RWPE2 (cell line): ENCODE measurements around the gene ASCC2.

Source experiments
- ATAC-seq: fragments of 200-7000 bp; cut with Tn5 transposase; 3 replicates; pipeline ENCODE4 v1.9.1; 2021; ENCODE audit warnings: low read depth
- DNase-seq: peaks from one replicate; pipeline ENCODE4 v3.0.0-alpha.2; 2020; ENCODE audit warnings: low spot score
- H3K27ac ChIP-seq: fragments of 450-650 bp; 2 replicates; pipeline ENCODE4 v1.5.1; 2017; ENCODE audit warnings: mild to moderate bottlenecking; ENCODE audit not compliant: poor library complexity, severe bottlenecking
- H3K27me3 ChIP-seq: fragments of 250-450 bp; sonication (Bioruptor Pico); 2 replicates; pipeline ENCODE4 v1.5.1; 2021; ENCODE audit warnings: mild to moderate bottlenecking, moderate library complexity; ENCODE audit not compliant: insufficient read depth, poor library complexity, severe bottlenecking
- H3K36me3 ChIP-seq: fragments of 250-450 bp; sonication (Bioruptor Pico); 2 replicates; pipeline ENCODE4 v1.5.1; 2020; ENCODE audit warnings: low read depth, mild to moderate bottlenecking, moderate library complexity
- H3K4me1 ChIP-seq: fragments of 250-450 bp; sonication (Bioruptor Pico); 2 replicates; pipeline ENCODE4 v1.5.1; 2021; ENCODE audit warnings: mild to moderate bottlenecking, moderate library complexity; ENCODE audit not compliant: insufficient read depth, poor library complexity, severe bottlenecking
- H3K4me3 ChIP-seq: fragments of 250-450 bp; sonication (Bioruptor Pico); 2 replicates; pipeline ENCODE4 v1.5.1; 2021; ENCODE audit warnings: mild to moderate bottlenecking, moderate library complexity; ENCODE audit not compliant: severe bottlenecking
- H3K9me3 ChIP-seq: fragments of 250-450 bp; sonication (Bioruptor Pico); 2 replicates; pipeline ENCODE4 v1.5.1; 2021; ENCODE audit warnings: mild to moderate bottlenecking, moderate library complexity; ENCODE audit not compliant: severe bottlenecking
- CTCF ChIP-seq: fragments of 450-650 bp; IDR thresholded peaks from one replicate; pipeline ENCODE4 v1.5.1; 2017; ENCODE audit warnings: mild to moderate bottlenecking, moderate library complexity; ENCODE audit not compliant: poor library complexity, severe bottlenecking

Gene ASCC2

GRCh38 chr22:29780748-29781676, 57.1 kb downstream of the ASCC2 start:
- no peak overlapping the region for H3K4me3 ChIP-seq

DNA sequence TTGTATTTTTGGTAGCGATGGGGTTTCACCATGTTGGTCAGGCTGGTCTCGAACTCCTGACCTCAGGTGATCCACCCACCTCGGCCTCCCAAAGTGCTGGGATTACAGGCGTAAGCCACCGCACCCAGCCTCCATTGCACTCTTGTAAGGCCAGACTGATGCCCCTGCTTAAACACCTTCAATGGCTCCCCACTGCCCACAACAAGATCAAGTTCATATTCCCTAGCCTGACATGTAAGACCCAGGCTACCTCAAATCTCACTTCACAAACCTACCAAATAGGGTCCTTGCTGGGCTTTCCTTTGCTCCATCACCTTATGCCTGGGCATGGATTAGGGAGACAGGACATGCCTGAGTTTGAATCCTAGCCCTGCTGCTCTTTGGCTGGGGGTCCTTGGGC, 57.9 kb downstream of the ASCC2 start:
- no peak overlapping the region for H3K4me3 ChIP-seq
- H3K9me3 ChIP-seq: no peaks in the 10 kb centered on the region
- ATAC-seq (no peak), DNase-seq (no peak)
- no peak for TF ChIP-seq CTCF
- no peaks in the 10 kb centered on the region for H3K36me3 ChIP-seq
- no peaks in the 10 kb centered on the region for H3K27me3 ChIP-seq
- peak overlapping the region; percentile 89 for H3K27ac ChIP-seq
- peaks cover 34% of the 10 kb centered on the region for H3K4me1 ChIP-seq

More at GRCh38 chr22:29780748-29781676, 57.1 kb downstream of the ASCC2 start:
- no peaks in the 10 kb centered on the region for H3K27me3 ChIP-seq
- no peaks in the 10 kb centered on the region for H3K9me3 ChIP-seq
- no peak for DNase-seq
- H3K36me3 ChIP-seq: no peaks in the 10 kb centered on the region
- no peak for TF ChIP-seq CTCF
- H3K27ac ChIP-seq: peak overlapping the region; percentile 89
- ATAC-seq: peak; percentile 93
- peaks cover 34% of the 10 kb centered on the region for H3K4me1 ChIP-seq

- Histone ChIP-seq H3K9me3 (no peaks in the 10 kb centered on the region), H3K4me3 (no peak overlapping the region), H3K36me3 (peaks cover 23% of the 10 kb centered on the region), H3K4me1 (peaks cover 6% of the 10 kb centered on the region), H3K27me3 (no peaks in the 10 kb centered on the region), H3K27ac (peak overlapping the region; percentile 71)
- ATAC-seq: peak; percentile 98
- peak; percentile 73 for DNase-seq
- no peak for TF ChIP-seq CTCF
Measured at GRCh38 chr22:29773233-29773632, 64.8 kb downstream of the ASCC2 start.

DNA sequence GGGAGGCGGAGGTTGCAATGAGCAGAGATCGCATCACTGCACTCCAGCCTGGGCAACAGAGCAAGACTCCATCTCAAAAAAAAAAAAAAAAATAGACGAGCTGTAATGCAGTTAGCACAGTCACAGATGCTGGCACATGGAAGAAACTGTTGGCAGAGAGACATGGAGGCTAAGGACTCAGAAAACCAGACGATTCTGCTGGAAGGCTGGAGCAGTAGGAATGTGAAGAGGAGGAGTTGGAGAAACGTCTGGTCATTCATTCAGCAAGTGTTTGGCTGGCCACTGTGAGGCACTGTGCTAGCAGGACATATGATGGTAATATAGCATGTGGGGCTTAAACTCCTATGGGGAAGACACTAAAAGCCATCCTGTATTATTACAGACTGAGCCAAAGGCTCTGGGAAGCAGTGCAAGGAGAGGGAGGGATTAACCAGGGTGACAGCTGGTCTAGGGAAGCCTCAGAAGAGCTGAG, 65.9 kb downstream of the ASCC2 start:
- Histone ChIP-seq H3K4me3 (no peak overlapping the region), H3K9me3 (no peaks in the 10 kb centered on the region), H3K36me3 (peaks cover 23% of the 10 kb centered on the region), H3K4me1 (peaks cover 6% of the 10 kb centered on the region), H3K27me3 (no peaks in the 10 kb centered on the region), H3K27ac (peak overlapping the region; percentile 71)
- TF ChIP-seq CTCF: peak; percentile 47
- DNase-seq (no peak), ATAC-seq (no peak; the same call in 2 of the 3 replicates)

- Histone ChIP-seq H3K36me3 (peaks cover 23% of the 10 kb centered on the region), H3K27ac (no peak overlapping the region), H3K27me3 (no peaks in the 10 kb centered on the region), H3K4me1 (peaks cover 6% of the 10 kb centered on the region), H3K9me3 (no peaks in the 10 kb centered on the region), H3K4me3 (no peak overlapping the region)
- TF ChIP-seq CTCF: no peak
- DNase-seq (no peak), ATAC-seq (no peak)
Measured at GRCh38 chr22:29769723-29770321, 68.3 kb downstream of the ASCC2 start.
